GM19468 (cell line): Measurements from ENCODE around the gene LMAN2.
"Not testable (repeated sequence)": the region's sequence is repeated elsewhere in the genome, so short reads cannot be mapped to it uniquely, and the experiment has no call there.

Source experiments
- ATAC-seq: cut with Tn5 transposase; IDR thresholded peaks from one replicate; pipeline ENCODE4 v1.9.1; 2021; ENCODE audit warnings: mild to moderate bottlenecking, moderate library complexity, moderate number of reproducible peaks; ENCODE audit not compliant: unreplicated experiment; ENCODE audit errors: extremely low read depth

The LMAN2 gene

GRCh38 chr5:177380805-177381126 is 29.3 kb upstream of the LMAN2 start:
- ATAC-seq: no peak

DNA sequence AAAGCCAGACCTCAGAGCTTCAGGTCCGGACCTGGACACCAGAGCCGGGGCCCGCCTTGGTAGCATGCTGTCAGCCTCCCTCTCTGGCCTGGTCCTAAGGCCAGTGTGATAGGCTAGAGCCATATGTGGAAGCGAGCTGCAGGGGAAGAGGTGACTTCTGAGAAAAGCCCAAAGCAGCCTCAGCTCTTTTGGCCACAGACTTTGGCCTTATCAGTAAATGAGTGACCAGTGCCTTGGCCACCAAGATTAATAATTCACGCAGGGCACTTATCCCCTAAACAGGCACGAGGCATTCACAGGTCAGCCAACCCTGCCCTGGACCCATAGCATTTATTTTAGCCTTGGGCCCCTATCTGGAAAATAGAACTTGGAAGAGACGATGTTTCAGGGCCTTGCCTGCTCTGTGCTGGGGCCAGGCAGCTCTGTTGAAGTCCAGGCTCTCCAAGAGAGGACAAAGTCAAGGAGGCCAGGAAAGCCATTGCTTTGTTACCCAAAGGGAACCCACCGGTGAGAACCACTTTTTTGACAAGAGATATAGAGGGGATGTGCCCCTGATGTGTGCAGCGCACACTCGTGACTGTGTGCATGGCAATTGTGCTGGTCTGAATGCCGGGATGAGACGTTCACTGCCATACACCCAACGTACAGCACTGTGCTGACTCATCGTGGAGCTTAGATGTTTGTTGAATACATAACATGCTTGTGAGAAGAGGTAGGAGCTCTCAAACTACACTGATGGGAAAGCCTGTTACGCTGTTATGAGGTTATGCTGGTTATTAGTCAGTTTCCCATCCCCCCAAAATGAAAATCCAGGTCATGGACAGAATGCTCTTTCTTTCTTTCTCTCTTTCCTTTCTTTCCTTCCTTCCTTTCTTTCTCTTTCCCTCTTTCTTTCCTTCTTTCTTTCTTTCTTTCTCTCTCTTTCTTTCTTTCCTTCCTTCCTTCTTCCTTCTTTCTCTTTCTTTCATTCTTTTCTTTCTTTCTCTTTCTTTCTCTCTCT is 27.7 kb upstream of the LMAN2 start:
- no peak for ATAC-seq

- ATAC-seq: no peak
Measured at GRCh38 chr5:177377851-177378776, 26.6 kb upstream of the LMAN2 start.

- no peak for ATAC-seq
Measured at GRCh38 chr5:177376107-177376506, 24.6 kb upstream of the LMAN2 start.

- not testable (repeated sequence) for ATAC-seq
Measured at GRCh38 chr5:177375516-177375915, 24.0 kb upstream of the LMAN2 start.

DNA sequence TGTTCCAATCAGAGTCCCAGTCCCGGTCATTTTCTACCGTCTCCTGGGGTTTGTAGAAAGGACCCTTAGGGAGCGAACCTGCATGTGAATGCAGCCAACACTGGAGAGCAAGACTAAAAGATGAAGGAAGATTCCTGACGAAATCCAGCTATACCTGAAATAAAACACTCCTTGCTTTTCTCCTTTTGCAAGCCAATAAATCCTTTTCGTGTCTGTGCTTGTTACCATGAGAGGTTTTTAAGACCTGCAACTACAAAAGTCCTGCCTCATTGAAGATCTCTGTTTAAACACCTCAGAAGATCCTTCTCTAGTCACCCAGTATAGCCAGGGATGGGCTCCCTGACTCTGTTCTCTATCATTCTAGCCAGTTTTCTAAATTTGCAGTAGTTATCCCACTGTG is 22.7 kb upstream of the LMAN2 start:
- no peak for ATAC-seq

DNA sequence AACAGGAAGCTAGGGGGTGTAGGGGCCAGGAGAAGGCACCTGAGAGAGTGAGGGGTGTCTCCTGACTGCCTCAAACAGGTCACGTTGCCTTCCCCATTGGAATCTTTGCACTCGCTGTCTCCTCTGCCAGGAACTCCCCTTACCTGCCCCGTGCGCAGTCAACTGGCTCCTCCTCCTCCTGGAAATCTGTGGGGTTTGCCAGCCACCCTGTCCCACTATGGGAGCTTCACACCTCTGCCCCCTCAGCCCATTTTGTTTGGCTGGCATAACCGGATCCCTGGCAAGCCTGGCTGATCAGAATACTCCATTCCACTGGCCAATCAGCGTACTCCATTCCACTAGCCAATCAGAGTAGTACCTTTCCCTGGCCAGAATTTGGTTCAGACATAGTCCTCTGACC is 22.3 kb upstream of the LMAN2 start:
- ATAC-seq: no peak

DNA sequence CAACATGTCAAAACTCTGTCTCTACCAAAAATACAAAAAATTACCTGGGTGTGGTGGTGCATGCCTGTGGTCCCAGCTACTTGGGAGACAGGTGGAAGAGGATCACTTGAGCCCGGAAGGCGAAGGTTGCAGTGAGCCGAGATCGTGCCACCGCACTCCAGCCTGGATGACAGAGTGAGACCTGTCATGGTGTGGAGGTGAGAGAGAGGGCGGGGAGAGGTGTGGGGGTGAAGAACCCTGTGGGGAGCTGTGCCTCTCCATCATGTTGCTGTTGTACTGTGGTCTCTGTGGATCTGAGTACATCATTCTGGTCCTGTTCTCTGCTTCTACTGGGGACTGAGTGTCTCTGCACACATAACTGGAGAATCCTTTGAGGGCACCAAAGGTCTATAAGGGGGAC is 21.4 kb upstream of the LMAN2 start:
- ATAC-seq: no peak

GRCh38 chr5:177372034-177372896 is 20.8 kb upstream of the LMAN2 start:
- ATAC-seq: no peak

DNA sequence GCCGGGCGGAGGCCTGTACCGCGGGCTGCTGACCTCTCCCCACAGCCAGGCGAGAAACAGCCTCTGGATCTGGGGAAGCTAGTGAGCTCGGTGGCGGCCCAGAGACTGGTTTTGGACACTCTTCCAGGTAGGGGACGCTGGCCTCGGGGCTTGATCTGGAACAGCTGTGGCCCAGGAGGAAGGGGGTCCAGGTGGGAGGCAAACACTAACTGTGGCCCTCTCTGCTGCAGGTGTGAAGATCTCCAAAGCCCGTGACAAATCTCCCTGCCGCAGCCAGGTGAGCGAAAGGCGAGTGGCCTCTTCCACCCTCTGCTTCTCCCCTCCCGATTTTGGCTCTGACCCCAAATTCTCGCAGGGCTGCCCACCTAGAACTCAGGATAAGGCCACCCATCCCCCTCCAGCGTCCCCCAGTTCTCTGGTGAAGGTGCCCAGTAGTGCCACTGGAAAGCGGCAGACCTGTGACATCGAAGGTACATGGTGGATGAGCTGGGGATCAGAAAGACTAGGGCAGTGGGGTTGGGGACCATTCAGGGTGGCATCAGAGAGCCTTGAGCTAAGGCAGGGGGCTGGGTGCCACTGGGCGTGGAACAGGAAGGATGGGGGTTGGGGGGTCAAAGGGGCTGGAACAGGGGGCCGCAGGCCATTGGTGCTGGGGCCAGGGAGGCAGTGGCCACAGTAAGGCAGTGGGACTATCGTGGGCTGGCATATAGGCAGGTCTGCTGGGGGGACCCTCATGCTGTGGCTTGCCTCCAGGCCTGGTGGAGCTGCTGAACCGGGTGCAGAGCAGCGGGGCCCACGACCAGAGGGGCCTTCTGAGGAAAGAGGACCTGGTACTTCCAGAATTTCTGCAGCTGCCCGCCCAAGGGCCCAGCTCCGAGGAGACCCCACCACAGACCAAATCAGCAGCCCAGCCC is 19.9 kb upstream of the LMAN2 start:
- ATAC-seq: no peak

DNA sequence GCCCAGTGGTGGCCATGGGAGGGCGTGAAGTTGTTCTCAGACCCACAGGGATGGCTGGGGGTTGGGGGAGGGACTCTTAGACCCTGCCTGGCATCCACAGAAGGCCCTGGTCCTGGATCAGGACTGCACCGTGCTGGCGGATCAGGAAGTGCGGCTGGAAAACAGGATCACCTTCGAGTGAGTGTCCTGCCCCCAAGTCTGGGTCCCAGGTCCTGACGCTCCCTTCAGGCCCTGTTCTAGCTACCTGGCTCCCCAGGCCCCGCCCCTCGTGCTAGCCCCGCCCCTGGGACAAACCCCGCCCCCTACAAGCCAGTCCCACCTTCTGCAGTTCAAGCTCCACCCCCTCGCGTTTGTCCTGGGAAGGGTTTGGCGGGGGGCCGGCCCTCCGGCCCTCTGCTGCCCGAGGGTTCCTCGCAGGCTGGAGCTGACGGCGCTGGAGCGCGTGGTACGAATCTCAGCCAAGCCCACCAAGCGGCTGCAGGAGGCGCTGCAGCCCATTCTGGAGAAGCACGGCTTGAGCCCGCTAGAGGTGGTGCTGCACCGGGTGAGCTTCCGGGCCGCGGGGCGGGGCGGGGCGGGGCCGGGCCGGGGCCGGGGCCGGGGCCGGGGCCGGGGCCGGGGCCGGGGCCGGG is 19.1 kb upstream of the LMAN2 start:
- ATAC-seq: no peak

DNA sequence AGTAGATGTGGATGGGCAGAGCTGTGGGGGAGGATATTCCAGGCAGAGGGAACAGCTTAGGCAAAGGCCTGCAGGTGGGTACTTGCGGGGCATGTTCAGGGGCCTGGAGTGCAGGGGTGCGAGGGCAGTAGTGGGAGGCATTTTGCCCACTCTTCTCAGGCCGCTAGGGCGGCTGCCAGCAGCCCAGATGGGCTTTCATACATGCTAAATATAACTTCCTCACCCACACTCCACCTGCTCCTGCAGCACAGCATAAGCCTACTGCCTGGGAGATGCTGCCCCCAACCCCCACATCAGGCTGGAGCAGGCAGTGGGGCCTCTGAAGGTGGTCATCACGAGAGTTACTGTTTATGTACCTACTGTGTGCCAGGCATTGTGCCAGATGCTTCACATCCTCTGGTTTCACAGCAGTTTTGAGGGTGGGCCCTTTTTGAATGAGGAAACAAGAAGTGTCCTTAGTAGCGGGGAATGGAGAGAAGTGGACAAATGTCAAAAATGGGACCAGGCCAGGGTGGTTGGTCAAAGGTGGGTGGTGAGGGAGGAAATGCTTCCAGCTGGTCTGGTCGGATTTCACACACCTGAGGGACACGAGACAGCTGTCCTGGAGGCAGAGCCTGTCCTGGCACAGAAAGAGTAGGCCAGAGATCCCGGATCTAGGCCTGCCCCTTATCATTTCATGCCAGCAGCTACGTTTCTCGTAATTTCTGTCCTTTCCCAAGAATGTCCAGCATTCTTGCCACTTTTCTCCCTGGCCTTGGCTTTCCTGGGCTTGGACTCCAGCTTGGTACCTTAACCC is 18.4 kb upstream of the LMAN2 start:
- ATAC-seq: no peak

GRCh38 chr5:177368869-177369644 is 17.6 kb upstream of the LMAN2 start:
- no peak for ATAC-seq

GRCh38 chr5:177367981-177368868 is 16.8 kb upstream of the LMAN2 start:
- ATAC-seq: no peak

DNA sequence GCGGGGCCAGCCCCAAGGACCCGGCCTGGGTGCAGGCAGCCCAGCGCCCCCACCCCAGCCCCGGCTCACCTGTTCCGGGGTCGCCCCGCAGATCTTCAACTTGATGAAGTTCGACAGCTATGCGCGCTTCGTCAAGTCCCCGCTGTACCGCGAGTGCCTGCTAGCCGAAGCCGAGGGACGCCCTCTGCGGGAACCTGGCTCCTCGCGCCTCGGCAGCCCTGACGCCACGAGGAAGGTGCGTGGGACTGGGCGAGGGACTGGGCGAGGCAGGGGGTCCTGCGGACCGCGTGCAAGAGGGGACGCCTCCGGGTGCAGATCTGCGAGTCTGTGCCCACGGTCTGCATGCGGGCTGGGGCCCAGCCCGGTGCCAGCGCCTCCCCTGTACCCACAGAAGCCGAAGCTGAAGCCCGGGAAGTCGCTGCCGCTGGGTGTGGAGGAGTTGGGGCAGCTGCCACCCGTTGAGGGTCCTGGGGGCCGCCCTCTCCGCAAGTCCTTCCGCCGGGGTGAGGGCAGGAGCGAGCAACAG is 15.9 kb upstream of the LMAN2 start:
- ATAC-seq: no peak
